ENCODE results near the gene GPBP1L1. TPM values are rescaled to one million over a fixed set of nuclear protein-coding genes. Genes with fewer than 3 reads are reported as not detected.

Gene GPBP1L1
- polyA plus RNA-seq, 1 donor from 2014 or later, result 55.1 TPM

GRCh38 chr1:45723248-45723930 lies 37.1 kb upstream of the GPBP1L1 start:
- Histone ChIP-seq H3K9me2 (ENCODE audit: insufficient read depth, low read length) (no peaks in the 10 kb centered on the region), H3K36me3 (ENCODE audit: insufficient read depth, low read length) (no peaks in the 10 kb centered on the region)
- no peak for TF ChIP-seq REST (IDR thresholded peaks at IDR 0.05; ENCODE audit: borderline replicate concordance)
- TF ChIP-seq EP300 (conservative IDR thresholded peaks at IDR 0.05; ENCODE audit: poor library complexity, severe bottlenecking), result no peak
- TF ChIP-seq MXI1 (conservative IDR thresholded peaks at IDR 0.05; ENCODE audit: poor library complexity, severe bottlenecking), result no peak
- no peak for TF ChIP-seq EZH2 (IDR thresholded peaks at IDR 0.05; ENCODE audit: borderline replicate concordance, insufficient read depth, low read length, poor library complexity, severe bottlenecking)
- no peak for TF ChIP-seq RAD21 (conservative IDR thresholded peaks at IDR 0.05)
- no peak for TF ChIP-seq SMC3 (conservative IDR thresholded peaks at IDR 0.05; ENCODE audit: poor library complexity)
- TF ChIP-seq POLR2AphosphoS5 (IDR thresholded peaks at IDR 0.05), result no peak
- TF ChIP-seq TAF1 (IDR thresholded peaks at IDR 0.05; ENCODE audit: low read depth), result no peak
- no peak for TF ChIP-seq CTCF (IDR thresholded peaks at IDR 0.05; ENCODE audit: poor library complexity, severe bottlenecking)

GRCh38 chr1:45722809-45723208 lies 36.5 kb upstream of the GPBP1L1 start:
- H3K79me2 ChIP-seq (replicated peaks; ENCODE audit: insufficient read depth, low read length), result no peaks in the 10 kb centered on the region
- H2AFZ ChIP-seq (ENCODE audit: low read depth, low read length), result no peak overlapping the region
- H3K9ac ChIP-seq (ENCODE audit: low read length), result no peak overlapping the region
- no peak overlapping the region for H3K4me3 ChIP-seq (ENCODE audit: low read length)
- H3K36me3 ChIP-seq (ENCODE audit: insufficient read depth, low read length), result no peaks in the 10 kb centered on the region
- no peaks in the 10 kb centered on the region for H3K9me2 ChIP-seq (ENCODE audit: insufficient read depth, low read length)
- H3K27ac ChIP-seq (ENCODE audit: low read length), result no peak overlapping the region
- no peaks in the 10 kb centered on the region for H4K20me1 ChIP-seq (ENCODE audit: insufficient read depth)
- no peaks in the 10 kb centered on the region for H3K27me3 ChIP-seq (ENCODE audit: insufficient read depth, low read depth, low read length)
- TF ChIP-seq TAF1 (IDR thresholded peaks at IDR 0.05; ENCODE audit: low read depth), result no peak
- no peak for TF ChIP-seq CTCF (IDR thresholded peaks at IDR 0.05; ENCODE audit: poor library complexity, severe bottlenecking)
- no peak for TF ChIP-seq REST (IDR thresholded peaks at IDR 0.05; ENCODE audit: borderline replicate concordance)
- TF ChIP-seq SMC3 (conservative IDR thresholded peaks at IDR 0.05; ENCODE audit: poor library complexity), result no peak
- no peak for TF ChIP-seq EP300 (conservative IDR thresholded peaks at IDR 0.05; ENCODE audit: poor library complexity, severe bottlenecking)
- TF ChIP-seq POLR2AphosphoS5 (IDR thresholded peaks at IDR 0.05), result no peak
- no peak for TF ChIP-seq MXI1 (conservative IDR thresholded peaks at IDR 0.05; ENCODE audit: poor library complexity, severe bottlenecking)
- TF ChIP-seq RAD21 (conservative IDR thresholded peaks at IDR 0.05), result no peak
- no peak for TF ChIP-seq EZH2 (IDR thresholded peaks at IDR 0.05; ENCODE audit: borderline replicate concordance, insufficient read depth, low read length, poor library complexity, severe bottlenecking)
- H3F3A ChIP-seq (ENCODE audit: insufficient read depth, low read length, poor library complexity, severe bottlenecking), result no peaks in the 10 kb centered on the region
- H3K4me2 ChIP-seq (ENCODE audit: low read length), result no peak overlapping the region
- H3K9me3 ChIP-seq (ENCODE audit: low read length), result no peaks in the 10 kb centered on the region

More at GRCh38 chr1:45723248-45723930, 37.1 kb upstream of the GPBP1L1 start:
- H3K79me2 ChIP-seq (replicated peaks; ENCODE audit: insufficient read depth, low read length), result no peaks in the 10 kb centered on the region
- no peaks in the 10 kb centered on the region for H3K9me3 ChIP-seq (ENCODE audit: low read length)
- H3F3A ChIP-seq (ENCODE audit: insufficient read depth, low read length, poor library complexity, severe bottlenecking), result no peaks in the 10 kb centered on the region
- no peaks in the 10 kb centered on the region for H3K27me3 ChIP-seq (ENCODE audit: insufficient read depth, low read depth, low read length)
- H2AFZ ChIP-seq (ENCODE audit: low read depth, low read length), result no peak overlapping the region
- no peak overlapping the region for H3K9ac ChIP-seq (ENCODE audit: low read length)
- no peaks in the 10 kb centered on the region for H4K20me1 ChIP-seq (ENCODE audit: insufficient read depth)
- H3K4me3 ChIP-seq (ENCODE audit: low read length), result no peak overlapping the region
- H3K27ac ChIP-seq (ENCODE audit: low read length), result no peak overlapping the region
- no peak overlapping the region for H3K4me2 ChIP-seq (ENCODE audit: low read length)

All from neural cell (in vitro differentiated cells).